Ovary (tissue), 9 donors: ENCODE data around the gene PCBP2. TPM values are rescaled to one million over a fixed set of nuclear protein-coding genes. Genes with fewer than 3 reads are reported as not detected.

Experiments
- DNase-seq, 5 donors: peaks; one replicate each; pipeline ENCODE4 v3.0.0-alpha.2; 2019 to 2020
- H3K27ac ChIP-seq, 2 donors: fragments of 200-600 bp; one replicate each; pipeline versions ENCODE4 v1.5.1 to v1.8.0; 2019 to 2022
- H3K27me3 ChIP-seq: fragments of 200-600 bp; one replicate; pipeline ENCODE4 v1.8.0; 2022
- H3K36me3 ChIP-seq: fragments of 200-600 bp; sonication (generic); one replicate; pipeline ENCODE4 v1.5.1; 2019
- H3K4me1 ChIP-seq: one replicate; pipeline ENCODE4 v1.8.1; 2013; ENCODE audit warnings: mild to moderate bottlenecking, moderate library complexity; ENCODE audit not compliant: insufficient read depth
- H3K4me3 ChIP-seq: fragments of 200-600 bp; sonication (generic); one replicate; pipeline ENCODE4 v1.5.1; 2017
- H3K9me3 ChIP-seq, 2 donors: fragments of 200-600 bp in 1 of 2; sonication (generic) in 1 of 2; one replicate each; pipeline versions ENCODE4 v1.5.1 to v1.8.1; 2013 to 2019; ENCODE audit warnings: mild to moderate bottlenecking in 1 of 2, moderate library complexity in 1 of 2
- CTCF ChIP-seq, 3 donors: fragments of 450-650 bp in 2 of 3; fragments of 200-600 bp in 1 of 3; IDR thresholded peaks; one replicate each; pipeline versions ENCODE4 v1.5.1 to v1.8.0; 2016 to 2022; ENCODE audit warnings: antibody characterized with exemption in 3 of 3, mild to moderate bottlenecking in 1 of 3
- EP300 ChIP-seq: sonication (generic); formaldehyde crosslinking; IDR thresholded peaks from one replicate; pipeline ENCODE4 v1.6.1; 2017; ENCODE audit warnings: antibody characterized with exemption
- POLR2A ChIP-seq: fragments of 450-650 bp; IDR thresholded peaks from one replicate; pipeline ENCODE4 v1.6.1; 2017; ENCODE audit warnings: antibody characterized with exemption, mild to moderate bottlenecking, moderate library complexity
- WGBS, 3 donors: extraction: QIAGEN DNeasy Blood & Tissue Kit in 1 of 3; methylation state at CpG; one replicate each; pipeline versions ENCODE4 v1.1.5 to v1.1.7; 2013 to 2017; 5-methylcytosine and 5-hydroxymethylcytosine counted together
- intact Hi-C, 4 donors: fragments of 100-400 bp; cut with DNase I; formaldehyde crosslinking; loops; one replicate each; pipeline versions ENCODE4 v1.11.0 to v1.15.1; 2022 to 2023
- polyA plus RNA-seq, 2 donors: library from polyadenylated mRNA; stranded (reverse); fragments of 200-250 nt in 1 of 2; fragments of 350-450 nt in 1 of 2; fragmentation: Illumina TruSeq in 1 of 2; extraction: RNeasy Lipid Tissue Mini Kit (QIAGEN cat#74804) in 1 of 2; gene quantifications; one replicate each; pipeline ENCODE4 v1.2.3, GENCODE V29; 2013 to 2014
- total RNA-seq, 7 donors: library from RNA; depleted of rRNA in 2 of 7; stranded (reverse); fragments of >200 nt in 2 of 7; fragmentation: NEBNext Ultra II Directional in 3 of 7; extraction: Animal tissue kit (Norgen Biotek cat#: 25700) in 3 of 7; gene quantifications; one replicate each; pipeline versions ENCODE4 v1.1.0 to v1.2.4, GENCODE V29; 2016 to 2023
- donor health status: DM: no; HTN: no; CAD: no; lungs with moderate emphysema.
- donor health status: DM: no; HTN: no; CAD: no.
- donor health status: Bipolar disorder and iron deficiency.
- donor health status: DM: yes; HTN: yes; CAD: no.
- donor health status: DM: no; HTN: no; CAD: no.
- donor health status: DM: yes; HTN: yes; CAD: no.

Gene PCBP2
- total and polyA plus RNA-seq, 9 donors, result 413 to 1,354 (median 948) TPM

GRCh38 chr12:53513712-53514410 lies 62.0 kb downstream of the PCBP2 start:
- TF ChIP-seq EP300 (no peak), CTCF (IDR thresholded peaks at IDR 0.05) (no peak), POLR2A (no peak)
- Histone ChIP-seq H3K27me3 (no peaks in the 10 kb centered on the region), H3K9me3 (no peaks in the 10 kb centered on the region), H3K36me3 (no peaks in the 10 kb centered on the region), H3K4me1 (no peaks in the 10 kb centered on the region), H3K27ac (no peak overlapping the region), H3K4me3 (no peak overlapping the region)
- intact Hi-C loops, result no loop called here
- DNase-seq, result no peak
- WGBS, 3 donors, result 84 to 89% (median 86%) methylated on average over 6 of the region's 6 CpGs

- no peak overlapping the region for H3K4me3 ChIP-seq
- H3K9me3 ChIP-seq, result no peaks in the 10 kb centered on the region
- H3K27me3 ChIP-seq, result no peaks in the 10 kb centered on the region
- TF ChIP-seq CTCF (IDR thresholded peaks at IDR 0.05) (no peak), EP300 (no peak), POLR2A (no peak)
- no peaks in the 10 kb centered on the region for H3K36me3 ChIP-seq
- intact Hi-C loops, result no loop called here
- no peaks in the 10 kb centered on the region for H3K4me1 ChIP-seq
- no peak overlapping the region for H3K27ac ChIP-seq
- 77 to 85% (median 82%) methylated on average over 6 of the region's 6 CpGs for WGBS, 3 donors
- DNase-seq, result no peak
Observed at GRCh38 chr12:53514628-53515290, 62.9 kb downstream of the PCBP2 start.

GRCh38 chr12:53515291-53515680 lies 63.4 kb downstream of the PCBP2 start:
- intact Hi-C loops, result no loop called here
- Histone ChIP-seq H3K27ac (no peak overlapping the region), H3K27me3 (no peaks in the 10 kb centered on the region), H3K4me3 (no peak overlapping the region), H3K36me3 (no peaks in the 10 kb centered on the region), H3K9me3 (no peaks in the 10 kb centered on the region), H3K4me1 (no peaks in the 10 kb centered on the region)
- TF ChIP-seq POLR2A (no peak), EP300 (no peak), CTCF (IDR thresholded peaks at IDR 0.05) (no peak)
- DNase-seq, result no peak
- 70 to 83% (median 73%) methylated on average over 2 of the region's 2 CpGs for WGBS, 3 donors

DNA sequence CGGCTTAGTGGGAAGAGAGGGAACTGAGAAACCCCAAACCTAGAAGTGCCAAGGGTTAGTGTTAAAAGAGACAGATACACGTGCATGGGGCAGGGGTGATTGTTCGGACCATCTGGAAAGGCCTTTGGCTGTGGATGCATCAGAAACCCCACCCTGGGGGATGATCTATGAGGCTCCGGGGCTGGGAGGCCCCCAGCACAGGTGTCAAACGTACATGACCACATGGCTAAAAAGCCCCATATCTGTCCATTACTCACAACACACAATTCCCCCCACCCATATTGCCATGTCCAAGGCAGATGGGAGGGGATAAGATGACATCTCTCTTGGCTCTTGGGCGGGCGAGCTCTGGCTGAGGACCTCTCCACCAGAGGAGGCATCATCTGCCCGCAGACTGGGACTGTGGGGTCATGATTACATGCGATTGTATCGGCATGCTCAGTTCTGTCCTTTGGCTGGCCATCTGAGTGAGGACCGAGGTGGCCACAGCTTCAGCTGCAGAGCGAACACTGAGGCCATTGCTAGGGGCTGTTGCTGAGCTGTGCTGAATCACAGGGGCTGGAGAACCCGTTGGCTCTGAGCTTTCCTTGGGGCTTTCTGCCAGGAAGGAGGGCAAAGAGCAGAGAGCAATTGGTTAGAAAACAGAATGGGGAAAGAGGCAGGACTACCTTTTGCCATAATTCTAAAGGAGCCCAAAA lies 65.0 kb downstream of the PCBP2 start:
- intact Hi-C loops, result no loop called here
- Histone ChIP-seq H3K4me3 (no peak overlapping the region), H3K9me3 (no peaks in the 10 kb centered on the region), H3K27me3 (no peaks in the 10 kb centered on the region), H3K4me1 (no peaks in the 10 kb centered on the region), H3K36me3 (no peaks in the 10 kb centered on the region), H3K27ac (no peak overlapping the region)
- no peak for DNase-seq
- TF ChIP-seq POLR2A, result no peak
- TF ChIP-seq EP300, result no peak
- TF ChIP-seq CTCF (IDR thresholded peaks at IDR 0.05), result no peak
- WGBS, 3 donors, result 78 to 83% (median 80%) methylated on average over 11 to 13 of the region's 13 CpGs
